ENCODE results near the gene NANOS1. TPM values are rescaled to one million over a fixed set of nuclear protein-coding genes. Genes with fewer than 3 reads are reported as not detected.

The NANOS1 gene
- total and polyA plus RNA-seq, 10 donors, result 0.09 to 0.86 (median 0.40) TPM

DNA sequence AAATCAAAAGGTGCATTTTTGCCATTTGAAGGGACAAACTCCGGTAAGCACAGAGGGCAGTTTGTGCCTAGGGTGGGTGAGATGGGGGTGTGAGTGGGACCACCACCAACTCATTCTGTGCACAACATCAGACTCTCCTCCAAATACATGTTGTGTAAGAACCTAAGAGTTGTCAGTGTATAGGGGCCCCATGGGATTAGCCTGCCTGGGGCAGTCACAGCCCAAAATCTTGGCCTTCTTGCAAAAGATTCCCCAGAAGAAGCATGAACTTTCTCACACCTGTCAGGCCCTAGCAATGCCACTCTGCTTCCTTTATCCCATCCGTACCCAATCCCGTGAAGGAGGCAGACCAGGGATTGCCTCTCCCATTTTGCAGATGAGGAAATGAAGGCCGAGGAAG, 47.1 kb upstream of the NANOS1 start:
- H3K4me1 ChIP-seq, result no peaks in the 10 kb centered on the region
- DNase-seq, result no peak
- peaks cover 0 to 42% (median 0%) of the 10 kb centered on the region in 7 donors for H3K27me3 ChIP-seq (replicated peaks in 1 of 7)
- H3K36me3 ChIP-seq, result no peaks in the 10 kb centered on the region
- peaks cover 0 to 34% (median 27%) of the 10 kb centered on the region in 8 donors for H3K9me3 ChIP-seq
- H3K27ac ChIP-seq, result no peak overlapping the region
- 83 to 96% (median 91%) methylated on average over 4 of the region's 4 CpGs for WGBS, 5 donors
- no peak overlapping the region for H3K4me3 ChIP-seq
- intact Hi-C loops (cut with DNase I; ENCODE audit: low total_unique reads), result no loop called here
- TF ChIP-seq POLR2A (IDR thresholded peaks at IDR 0.05), result no peak
- TF ChIP-seq POLR2AphosphoS5 (IDR thresholded peaks at IDR 0.05), result no peak
- TF ChIP-seq, protein P1, sequence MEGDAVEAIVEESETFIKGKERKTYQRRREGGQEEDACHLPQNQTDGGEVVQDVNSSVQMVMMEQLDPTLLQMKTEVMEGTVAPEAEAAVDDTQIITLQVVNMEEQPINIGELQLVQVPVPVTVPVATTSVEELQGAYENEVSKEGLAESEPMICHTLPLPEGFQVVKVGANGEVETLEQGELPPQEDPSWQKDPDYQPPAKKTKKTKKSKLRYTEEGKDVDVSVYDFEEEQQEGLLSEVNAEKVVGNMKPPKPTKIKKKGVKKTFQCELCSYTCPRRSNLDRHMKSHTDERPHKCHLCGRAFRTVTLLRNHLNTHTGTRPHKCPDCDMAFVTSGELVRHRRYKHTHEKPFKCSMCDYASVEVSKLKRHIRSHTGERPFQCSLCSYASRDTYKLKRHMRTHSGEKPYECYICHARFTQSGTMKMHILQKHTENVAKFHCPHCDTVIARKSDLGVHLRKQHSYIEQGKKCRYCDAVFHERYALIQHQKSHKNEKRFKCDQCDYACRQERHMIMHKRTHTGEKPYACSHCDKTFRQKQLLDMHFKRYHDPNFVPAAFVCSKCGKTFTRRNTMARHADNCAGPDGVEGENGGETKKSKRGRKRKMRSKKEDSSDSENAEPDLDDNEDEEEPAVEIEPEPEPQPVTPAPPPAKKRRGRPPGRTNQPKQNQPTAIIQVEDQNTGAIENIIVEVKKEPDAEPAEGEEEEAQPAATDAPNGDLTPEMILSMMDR (IDR thresholded peaks at IDR 0.05 in 8 of 11, conservative IDR thresholded peaks at IDR 0.05 in 3 of 11), result no peak

DNA sequence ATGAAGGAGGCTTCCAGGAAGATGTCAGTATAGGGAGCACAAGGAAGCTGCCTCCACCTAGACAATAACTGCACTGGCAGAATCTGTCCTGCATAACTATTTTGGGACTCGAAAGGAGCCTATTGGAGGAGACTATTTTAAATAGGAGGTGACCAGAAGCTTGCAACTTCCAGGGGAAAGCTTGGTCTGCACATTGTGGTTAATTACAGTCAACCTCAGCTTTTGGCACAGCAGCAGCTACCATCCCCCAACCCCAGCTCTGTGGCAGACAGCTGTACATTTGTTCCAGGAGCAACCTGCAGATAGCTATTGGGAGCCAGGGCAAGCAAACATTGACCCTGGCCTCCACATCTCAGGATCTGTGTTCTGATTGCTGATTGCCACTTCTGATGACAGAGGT, 46.3 kb upstream of the NANOS1 start:
- DNase-seq, result no peak
- Histone ChIP-seq H3K4me3 (no peak overlapping the region), H3K4me1 (no peaks in the 10 kb centered on the region), H3K9me3 (peaks cover 0 to 34% (median 27%) of the 10 kb centered on the region in 8 donors), H3K27ac (no peak overlapping the region), H3K36me3 (no peaks in the 10 kb centered on the region), H3K27me3 (replicated peaks in 1 of 7) (peaks cover 0 to 37% (median 0%) of the 10 kb centered on the region in 7 donors)
- 57 to 95% (median 69%) methylated on average over 1 of the region's 1 CpG for WGBS, 5 donors
- intact Hi-C loops (cut with DNase I; ENCODE audit: low total_unique reads), result no loop called here
- TF ChIP-seq, protein P1 (IDR thresholded peaks at IDR 0.05 in 8 of 11, conservative IDR thresholded peaks at IDR 0.05 in 3 of 11), result no peak
- TF ChIP-seq POLR2AphosphoS5 (IDR thresholded peaks at IDR 0.05), result no peak
- TF ChIP-seq POLR2A (IDR thresholded peaks at IDR 0.05), result no peak

DNA sequence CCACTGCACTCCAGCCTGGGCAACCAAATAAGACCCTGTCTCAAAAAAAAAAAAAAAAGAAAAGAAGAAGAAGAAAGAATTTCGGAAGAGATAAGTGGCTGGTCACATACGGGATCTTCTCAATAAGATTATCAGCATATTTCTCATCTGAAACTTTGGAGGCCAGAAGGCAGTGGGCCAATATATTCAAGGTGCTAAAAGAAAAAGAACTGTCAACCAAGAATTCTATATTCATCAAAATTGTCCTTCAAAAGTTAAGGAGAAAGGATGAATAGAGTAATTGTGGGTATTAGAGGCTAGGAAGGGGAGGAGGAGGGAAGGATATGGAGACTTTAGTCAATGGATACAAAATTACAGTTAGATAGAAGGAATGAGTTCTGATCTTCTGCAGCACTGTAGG, 43.9 kb upstream of the NANOS1 start:
- TF ChIP-seq, protein P1 (IDR thresholded peaks at IDR 0.05 in 8 of 11, conservative IDR thresholded peaks at IDR 0.05 in 3 of 11), result no peak
- no peak for TF ChIP-seq POLR2A (IDR thresholded peaks at IDR 0.05)
- no peak for TF ChIP-seq POLR2AphosphoS5 (IDR thresholded peaks at IDR 0.05)
- H3K27me3 ChIP-seq (replicated peaks in 1 of 7), result peaks cover 0 to 16% (median 0%) of the 10 kb centered on the region in 7 donors
- no peak overlapping the region for H3K4me3 ChIP-seq

DNA sequence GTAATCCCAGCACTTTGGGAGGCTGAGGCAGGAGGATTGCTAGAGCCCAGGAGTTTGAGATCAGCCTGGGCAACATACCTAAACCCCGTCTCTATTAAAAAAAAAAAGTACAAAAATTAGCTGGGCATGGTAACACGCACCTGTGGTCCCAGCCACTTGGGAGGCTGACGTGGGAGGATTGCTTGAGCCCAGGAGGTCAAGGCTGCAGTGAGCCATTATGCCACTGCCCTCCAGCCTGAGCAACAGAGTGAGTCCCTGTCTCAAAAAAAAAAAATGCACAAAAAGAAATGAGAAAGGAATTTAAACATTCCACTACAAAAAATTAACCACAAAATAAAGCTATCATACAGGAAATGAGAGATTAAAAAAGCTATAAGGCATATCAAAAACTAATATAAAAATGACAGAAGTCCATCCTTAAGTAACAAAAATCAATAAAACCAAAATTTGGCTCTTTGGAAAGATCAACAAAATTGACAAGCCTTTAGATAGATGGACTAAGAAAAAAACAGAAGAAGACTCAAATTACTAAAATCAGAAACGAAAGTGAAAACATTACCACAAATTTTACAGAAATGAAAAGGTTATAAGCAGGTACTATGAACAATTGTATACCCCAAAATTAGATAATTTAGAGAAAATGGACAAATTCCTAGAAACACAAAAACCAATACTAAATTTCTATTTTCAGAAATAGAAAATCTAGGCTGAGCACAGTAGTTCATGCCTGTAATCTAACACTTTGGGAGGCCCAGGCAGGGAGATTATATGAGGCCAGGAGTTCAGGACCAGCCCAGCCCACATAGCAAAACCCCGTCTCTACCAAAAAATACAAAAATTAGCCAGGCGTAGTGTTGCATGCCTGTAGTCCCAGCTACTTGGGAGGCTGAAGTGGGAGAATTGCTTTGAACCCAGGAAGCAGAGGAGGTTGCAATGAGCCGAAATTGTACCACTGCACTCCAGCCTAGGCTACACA, 42.4 kb upstream of the NANOS1 start:
- H3K9me3 ChIP-seq, result peaks cover 0 to 43% (median 31%) of the 10 kb centered on the region in 8 donors
- WGBS, 5 donors, result 60 to 81% (median 67%) methylated on average over 7 of the region's 7 CpGs
- no peak overlapping the region for H3K27ac ChIP-seq
- H3K4me1 ChIP-seq, result no peaks in the 10 kb centered on the region
- no peaks in the 10 kb centered on the region for H3K36me3 ChIP-seq
- intact Hi-C loops (cut with DNase I; ENCODE audit: low total_unique reads), result no loop called here
- TF ChIP-seq POLR2AphosphoS5 (IDR thresholded peaks at IDR 0.05) (no peak), POLR2A (IDR thresholded peaks at IDR 0.05) (no peak)
- no peak for DNase-seq
- H3K4me3 ChIP-seq, result no peak overlapping the region
- H3K27me3 ChIP-seq (replicated peaks in 1 of 7), result peaks cover 0 to under 1% (median 0%) of the 10 kb centered on the region in 7 donors

More for the DNA sequence above, 43.9 kb upstream of the NANOS1 start:
- 85 to 100% (median 92%) methylated on average over 2 of the region's 2 CpGs for WGBS, 5 donors
- no peak for DNase-seq
- Histone ChIP-seq H3K27ac (no peak overlapping the region), H3K4me1 (no peaks in the 10 kb centered on the region), H3K9me3 (peaks cover 0 to 43% (median 31%) of the 10 kb centered on the region in 8 donors), H3K36me3 (no peaks in the 10 kb centered on the region)
- intact Hi-C loops (cut with DNase I; ENCODE audit: low total_unique reads), result no loop called here

All from spleen (tissue), 11 donors.